ENCODE measurements around the gene PPP2R5C.

The PPP2R5C gene

GRCh38 chr14:101844751-101845150 lies 83.2 kb downstream of the PPP2R5C start:
- DNase-seq: peak; percentile 47

DNA sequence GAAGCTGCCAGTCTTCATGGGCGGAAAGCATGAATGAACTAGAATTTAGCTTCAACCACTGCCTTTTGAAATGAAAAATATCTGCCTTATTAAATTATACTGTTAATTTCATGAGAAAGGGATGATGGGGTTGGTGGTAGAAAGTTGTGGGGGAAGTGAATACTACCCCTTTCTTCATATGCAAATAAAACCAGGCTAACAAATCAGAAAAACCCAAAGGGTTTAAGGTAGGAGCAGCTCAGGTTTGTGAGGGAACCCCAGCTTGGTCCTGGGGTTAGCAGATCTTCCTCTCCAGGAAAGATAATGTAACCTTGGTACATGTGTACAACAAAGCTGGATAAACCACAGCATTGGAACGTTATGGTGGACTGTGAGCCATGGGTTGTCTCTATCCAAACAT lies 84.0 kb downstream of the PPP2R5C start:
- DNase-seq: no peak

DNA sequence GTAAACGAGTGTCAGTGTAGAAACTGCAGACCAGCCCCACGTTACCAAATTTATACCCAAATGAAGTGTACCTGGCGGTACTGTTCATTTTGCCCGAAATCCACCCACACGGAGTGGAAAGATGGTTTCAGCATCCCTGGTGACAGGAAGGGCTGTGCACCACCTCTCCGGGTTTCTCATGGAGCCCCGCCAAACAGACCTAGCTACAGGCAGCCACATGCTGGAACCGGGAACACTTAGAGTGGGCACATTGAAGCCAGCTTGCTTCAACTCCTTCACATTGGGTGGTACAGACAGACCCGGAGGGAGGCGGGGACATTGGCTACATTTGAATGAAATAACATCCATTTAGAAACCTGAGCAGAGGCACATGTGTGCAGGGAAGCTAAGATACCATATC lies 84.4 kb downstream of the PPP2R5C start:
- peak; percentile 11 for DNase-seq

GRCh38 chr14:101849125-101849524 lies 87.6 kb downstream of the PPP2R5C start:
- DNase-seq: no peak

GRCh38 chr14:101849640-101850039 lies 88.1 kb downstream of the PPP2R5C start:
- no peak for DNase-seq

GRCh38 chr14:101851183-101851582 lies 89.7 kb downstream of the PPP2R5C start:
- no peak for DNase-seq

GRCh38 chr14:101851736-101852405 lies 90.4 kb downstream of the PPP2R5C start:
- DNase-seq: no peak

DNA sequence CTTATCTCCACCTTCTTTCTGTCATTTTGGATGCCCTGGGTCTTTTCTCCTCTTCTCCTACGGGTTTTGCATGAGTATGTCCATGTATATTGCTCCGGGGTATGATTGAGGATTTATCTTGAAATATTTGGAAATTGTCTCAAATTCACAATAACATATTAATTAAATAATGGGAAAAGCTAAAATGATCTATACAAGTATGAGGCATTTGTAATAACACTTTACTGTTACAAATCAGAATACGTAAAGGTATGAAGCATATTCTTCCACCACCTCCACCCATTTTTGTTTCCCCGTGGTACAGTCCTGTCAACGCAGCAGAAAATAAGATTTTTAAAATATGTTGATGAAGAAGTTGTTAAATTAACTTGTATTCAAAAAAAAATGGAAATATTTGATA lies 91.3 kb downstream of the PPP2R5C start:
- no peak for DNase-seq

GRCh38 chr14:101853455-101854018 lies 92.0 kb downstream of the PPP2R5C start:
- no peak for DNase-seq

- peak; percentile 43 for DNase-seq
These were observed 92.9 kb downstream of the PPP2R5C start for GRCh38 chr14:101854366-101854765.

- DNase-seq: no peak
These were observed 94.4 kb downstream of the PPP2R5C start for GRCh38 chr14:101855958-101856357.

- no peak for DNase-seq
These were observed 95.0 kb downstream of the PPP2R5C start for GRCh38 chr14:101856536-101856935.

DNA sequence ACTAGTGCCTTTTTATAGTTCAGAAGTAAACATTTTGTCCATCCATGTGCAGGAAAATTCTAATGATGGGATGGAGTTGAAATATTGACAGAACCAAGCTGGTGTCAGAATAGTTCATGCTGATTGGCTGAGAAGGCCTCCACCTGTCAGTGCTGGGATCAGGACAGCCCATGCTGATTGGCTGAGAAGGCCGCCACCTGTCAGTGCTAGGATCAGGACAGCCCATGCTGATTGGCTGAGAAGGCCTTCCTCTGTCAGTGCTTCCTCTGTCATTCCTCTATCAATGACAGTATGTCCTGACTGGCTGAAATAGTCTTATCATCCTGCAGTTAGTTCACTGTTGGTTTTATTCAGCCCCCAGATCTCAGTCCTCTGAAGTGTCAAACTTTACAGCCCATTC lies 95.7 kb downstream of the PPP2R5C start:
- no peak for DNase-seq

DNA sequence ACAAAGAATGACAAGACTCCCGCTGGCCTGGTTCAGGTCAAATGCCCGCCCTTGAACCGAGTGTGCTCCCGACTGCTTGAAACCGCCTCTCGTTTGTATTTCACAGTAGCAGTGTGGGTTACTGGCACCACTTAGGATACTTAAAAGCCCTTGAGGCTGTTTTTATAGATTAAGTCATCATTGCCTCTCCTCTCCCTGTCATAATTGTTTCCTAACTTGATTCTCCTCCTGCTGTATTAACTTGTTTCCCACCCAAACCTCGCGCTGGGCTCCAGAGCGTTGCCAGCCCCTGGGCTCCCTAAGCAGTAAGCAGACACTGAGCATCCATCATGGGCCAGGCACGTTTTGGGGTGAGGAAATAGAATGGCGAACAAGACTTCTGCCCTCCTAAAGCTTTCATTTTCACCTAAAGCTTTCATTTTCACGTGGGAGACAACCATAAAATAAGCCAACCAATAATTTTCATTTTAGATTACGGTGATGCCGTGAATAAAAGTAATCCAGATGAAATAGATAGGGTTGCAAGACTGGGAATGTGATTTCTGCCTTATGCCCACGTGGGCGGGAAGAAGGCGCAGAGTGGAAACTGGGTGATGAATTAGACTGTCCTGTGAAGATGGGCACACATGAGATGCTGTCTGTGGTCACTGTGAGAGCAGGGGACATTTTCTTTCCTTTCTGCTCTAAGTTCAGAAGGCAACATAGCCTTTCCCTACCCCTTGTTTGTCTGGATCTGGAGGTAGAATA lies 97.5 kb downstream of the PPP2R5C start:
- no peak for DNase-seq

- DNase-seq: no peak
These were observed 98.0 kb downstream of the PPP2R5C start for GRCh38 chr14:101859538-101859902.

DNA sequence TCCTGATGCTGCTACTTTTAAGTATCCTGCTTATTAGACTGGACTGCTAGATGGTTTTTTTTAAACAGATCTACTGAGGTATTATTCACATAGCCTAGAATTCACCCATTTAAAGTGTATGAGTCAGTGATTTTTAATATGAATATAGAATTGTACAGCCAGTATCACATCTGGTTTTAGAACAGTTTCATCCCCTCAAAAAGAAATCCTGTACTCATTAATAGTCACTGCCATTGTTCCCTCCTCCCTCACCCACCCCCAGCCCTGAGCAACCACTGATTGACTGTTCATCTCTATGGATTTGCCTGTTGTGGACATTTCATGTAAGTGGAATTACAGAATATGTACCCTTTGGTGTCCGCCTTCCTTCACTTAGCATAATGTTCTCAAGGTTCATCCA lies 98.4 kb downstream of the PPP2R5C start:
- no peak for DNase-seq

DNA sequence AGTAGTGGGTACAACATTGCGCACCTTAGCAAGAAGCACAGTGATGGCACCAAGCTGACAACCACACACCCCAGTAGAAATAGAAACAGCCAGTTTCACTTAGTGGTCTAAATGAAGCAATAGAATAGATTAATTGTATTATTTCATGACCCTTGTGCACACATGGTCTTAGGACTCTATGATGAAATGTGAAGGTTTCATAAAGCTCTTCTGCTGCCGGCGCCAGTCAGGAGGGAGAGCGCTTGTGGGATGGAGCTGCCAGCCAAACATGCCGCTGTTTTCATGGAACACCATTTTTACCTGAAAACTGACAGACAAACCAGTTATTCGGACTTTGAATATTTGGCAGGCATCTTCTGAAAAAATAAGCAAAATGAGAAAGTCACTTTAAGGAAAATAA lies 100.0 kb downstream of the PPP2R5C start:
- DNase-seq: no peak

DNA sequence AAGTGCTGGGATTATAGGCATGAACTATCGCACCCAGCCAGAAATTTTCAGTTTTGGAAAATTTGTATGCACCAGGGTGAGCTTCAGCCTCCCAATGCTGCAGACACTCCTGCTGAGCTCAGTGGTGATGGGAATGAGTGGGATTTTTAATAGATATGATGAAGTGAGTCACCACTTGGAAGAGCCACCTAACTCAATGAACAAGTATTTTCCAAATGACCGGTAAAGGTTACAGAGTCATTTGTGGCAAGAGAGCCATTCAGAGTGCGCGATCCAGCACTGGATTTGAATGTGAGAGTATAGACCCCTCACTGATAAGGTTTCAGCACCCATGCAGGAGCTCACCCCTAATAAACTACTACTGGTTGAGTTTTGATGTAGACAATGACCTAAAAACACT lies 100.7 kb downstream of the PPP2R5C start:
- no peak for DNase-seq

GRCh38 chr14:101862711-101863110 lies 101.2 kb downstream of the PPP2R5C start:
- no peak for DNase-seq

- no peak for DNase-seq
These were observed 103.8 kb downstream of the PPP2R5C start for GRCh38 chr14:101865288-101865687.

GRCh38 chr14:101867854-101868253 lies 106.3 kb downstream of the PPP2R5C start:
- DNase-seq: no peak

DNA sequence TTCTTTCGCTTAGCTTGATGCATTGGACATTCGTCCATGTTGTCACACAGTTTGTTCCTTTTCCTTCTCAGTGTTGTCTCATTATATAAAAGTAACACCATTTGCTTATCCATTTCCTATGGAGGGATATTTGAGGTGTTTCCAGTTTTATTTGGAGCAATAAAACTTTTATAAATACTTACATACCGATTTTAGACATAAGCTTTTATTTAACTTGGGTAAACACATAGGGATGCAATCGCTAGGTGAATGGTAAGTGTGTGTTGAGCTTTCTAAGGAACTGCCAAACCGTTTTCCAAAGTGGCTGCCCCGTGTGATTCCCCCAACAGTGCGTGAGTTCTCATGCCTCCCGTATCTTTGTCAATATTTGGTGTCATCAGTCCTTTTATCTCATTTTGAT lies 107.7 kb downstream of the PPP2R5C start:
- DNase-seq: no peak

- DNase-seq: no peak
These were observed 108.9 kb downstream of the PPP2R5C start for GRCh38 chr14:101870273-101870939.

DNA sequence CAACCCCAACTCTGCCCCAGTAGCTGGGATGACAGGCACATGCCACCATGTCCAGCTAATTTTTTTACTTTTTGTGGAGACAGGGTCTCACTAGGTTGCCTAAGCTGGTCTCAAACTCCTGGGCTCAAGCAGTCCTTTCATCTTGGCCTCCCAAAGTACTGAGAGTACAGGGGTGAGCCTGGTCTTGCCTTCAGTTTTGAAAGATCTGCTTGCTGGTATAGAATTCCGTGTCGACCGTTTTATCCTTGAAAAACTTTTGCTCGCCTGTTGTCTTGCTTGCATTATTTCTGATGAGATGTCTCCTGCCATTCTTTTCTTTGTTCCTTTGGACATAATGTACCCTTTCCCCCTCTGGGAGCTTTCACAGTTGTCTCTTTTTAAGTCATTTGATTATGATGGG lies 110.8 kb downstream of the PPP2R5C start:
- DNase-seq: no peak

All from activated CD4-positive, alpha-beta T cell treated with anti-CD3 and anti-CD28 coated beads, Interleukin-2, Interleukin-6, amounts not matched to agents 100 ng/mL and 50 ng/mL, durations not matched to agents 16 hours and 8 hours (primary cell).